ENCODE data around the gene HPCAL1. TPM values are rescaled to one million over a fixed set of nuclear protein-coding genes. Genes with fewer than 3 reads are reported as not detected.

HPCAL1 gene
- total and polyA plus RNA-seq, 2 of the 4 experiments (the other 2 are of a cell fraction), result 8.2 to 33.7 TPM

DNA sequence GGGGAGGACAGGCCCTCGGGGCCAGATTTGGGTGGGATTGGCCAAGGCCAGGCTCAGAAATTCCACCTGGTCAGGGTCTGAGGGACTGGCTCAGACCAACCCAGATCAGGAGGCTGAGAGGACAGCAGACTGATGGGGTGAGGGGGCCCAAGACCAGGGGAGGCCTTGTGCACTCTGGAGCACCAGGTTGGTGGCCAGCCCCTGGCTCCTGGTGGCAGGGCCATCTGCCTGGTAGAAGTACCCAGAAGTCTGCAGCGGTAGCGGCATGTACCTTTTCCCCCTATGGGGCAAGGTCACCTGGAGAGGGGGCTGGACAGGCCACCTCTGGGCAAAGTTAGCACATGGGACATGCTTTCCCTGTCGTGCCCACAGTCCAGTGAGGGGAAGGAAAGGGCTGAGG is 166.6 kb downstream of the HPCAL1 start:
- H3K23ac ChIP-seq (ENCODE audit: low read depth, low read length), result no peak overlapping the region
- dilution Hi-C loops (cut with HindIII; ENCODE audit: low sequenced_read_pairs, unreplicated experiment), result no loop called here
- no peak overlapping the region for H3K4me3 ChIP-seq (ENCODE audit: insufficient read depth, low read depth, low read length)
- H4K20me1 ChIP-seq (ENCODE audit: insufficient read depth, low read length), result no peaks in the 10 kb centered on the region
- no peak overlapping the region for H3K56ac ChIP-seq (ENCODE audit: extremely low read depth, insufficient read depth, low read length)
- no peaks in the 10 kb centered on the region for H3K9me3 ChIP-seq (ENCODE audit: control insufficient read depth, insufficient read depth, low read length)
- H3K9ac ChIP-seq (ENCODE audit: low read depth, low read length), result no peak overlapping the region
- H2AK5ac ChIP-seq (ENCODE audit: low read depth, low read length), result no peak overlapping the region
- intact Hi-C loops (cut with micrococcal nuclease), result no loop called here
- ChIA-PET CTCF (no interaction called here), POLR2A (ENCODE audit: unreplicated experiment) (no interaction called here)
- BruUV-seq (replicated peaks), result no TSS peak
- H3K27ac ChIP-seq (ENCODE audit: insufficient read depth, low read length), result no peak overlapping the region
- H4K5ac ChIP-seq (ENCODE audit: low read depth, low read length), result no peak overlapping the region
- no peaks in the 10 kb centered on the region for H3K79me1 ChIP-seq (ENCODE audit: low read depth in 1 of 2, low read length in 2 of 2)
- no peak overlapping the region for H2BK5ac ChIP-seq (ENCODE audit: low read depth, low read length, poor library complexity, severe bottlenecking)
- H3K14ac ChIP-seq (replicated peaks; ENCODE audit: low read depth, low read length), result no peak overlapping the region
- H2BK15ac ChIP-seq (ENCODE audit: low read depth, low read length), result no peak overlapping the region
- H3K18ac ChIP-seq (ENCODE audit: low read depth, low read length), result no peak overlapping the region
- no peak overlapping the region for H4K91ac ChIP-seq (ENCODE audit: insufficient read depth, low read depth, low read length)
- no peak for TF ChIP-seq USF2 (IDR thresholded peaks at IDR 0.05; ENCODE audit: low read depth, low read length)
- TF ChIP-seq, protein P1, sequence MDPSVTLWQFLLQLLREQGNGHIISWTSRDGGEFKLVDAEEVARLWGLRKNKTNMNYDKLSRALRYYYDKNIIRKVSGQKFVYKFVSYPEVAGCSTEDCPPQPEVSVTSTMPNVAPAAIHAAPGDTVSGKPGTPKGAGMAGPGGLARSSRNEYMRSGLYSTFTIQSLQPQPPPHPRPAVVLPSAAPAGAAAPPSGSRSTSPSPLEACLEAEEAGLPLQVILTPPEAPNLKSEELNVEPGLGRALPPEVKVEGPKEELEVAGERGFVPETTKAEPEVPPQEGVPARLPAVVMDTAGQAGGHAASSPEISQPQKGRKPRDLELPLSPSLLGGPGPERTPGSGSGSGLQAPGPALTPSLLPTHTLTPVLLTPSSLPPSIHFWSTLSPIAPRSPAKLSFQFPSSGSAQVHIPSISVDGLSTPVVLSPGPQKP (IDR thresholded peaks at IDR 0.05; ENCODE audit: borderline replicate concordance, low read depth, low read length), result no peak
- H3K4me1 ChIP-seq (ENCODE audit: control insufficient read depth, insufficient read depth, low read length), result no peaks in the 10 kb centered on the region
- no peak overlapping the region for H2AK9ac ChIP-seq (replicated peaks; ENCODE audit: low read depth, low read length, poor library complexity)
- in situ Hi-C loops (cut with MboI; ENCODE audit: low sequenced_read_pairs), result no loop called here
- H4K8ac ChIP-seq (ENCODE audit: low read depth in 2 of 2, low read length in 2 of 2), result no peak overlapping the region
- H3K27me3 ChIP-seq (ENCODE audit: control insufficient read depth, insufficient read depth, low read length), result peaks cover 44% of the 10 kb centered on the region
- H2BK120ac ChIP-seq (ENCODE audit: low read depth, low read length), result no peak overlapping the region
- H2BK20ac ChIP-seq (ENCODE audit: low read depth, low read length), result no peak overlapping the region
- ATAC-seq (ENCODE audit: low read depth), result no peak
- no peak for DNase-seq
- no peak overlapping the region for H3K4me2 ChIP-seq (ENCODE audit: low read depth, low read length)
- no peaks in the 10 kb centered on the region for H3K36me3 ChIP-seq (ENCODE audit: control insufficient read depth, insufficient read depth, low read length)
- no peak overlapping the region for H3K4ac ChIP-seq (ENCODE audit: low read depth, low read length)
- WGBS, 2 experiments (ENCODE audit: extremely low coverage in 2 of 2, insufficient read length in 1 of 2), result 40% methylated on average over 1 of the region's 4 CpGs; no CpG with 5 or more reads in 1 of the 2 experiments
- no peak overlapping the region for H2AFZ ChIP-seq (replicated peaks; ENCODE audit: low read length, poor library complexity)
- no peaks in the 10 kb centered on the region for H3K9me1 ChIP-seq (ENCODE audit: insufficient read depth, low read length)
